Measurements from ENCODE around the gene EXOSC1.
"Not testable (repeated sequence)": the region's sequence is repeated elsewhere in the genome, so short reads cannot be mapped to it uniquely, and the experiment has no call there.

EXOSC1 gene

GRCh38 chr10:97445722-97446639, at the start of gene EXOSC1, which contains the start of gene ZDHHC16:
EXOSC1 (minus strand) TSS chr10:97446006; CDS start chr10:97445985, 21 bp downstream.
ZDHHC16 (plus strand) TSS chr10:97446175; CDS start chr10:97451676, 5,501 bp downstream.
- in situ Hi-C loops (cut with MboI; ENCODE audit: low sequenced_read_pairs), result no loop called here

GRCh38 chr10:97494863-97495506, 49.2 kb upstream of the EXOSC1 start:
- in situ Hi-C loops (cut with MboI; ENCODE audit: low sequenced_read_pairs), result no loop called here

DNA sequence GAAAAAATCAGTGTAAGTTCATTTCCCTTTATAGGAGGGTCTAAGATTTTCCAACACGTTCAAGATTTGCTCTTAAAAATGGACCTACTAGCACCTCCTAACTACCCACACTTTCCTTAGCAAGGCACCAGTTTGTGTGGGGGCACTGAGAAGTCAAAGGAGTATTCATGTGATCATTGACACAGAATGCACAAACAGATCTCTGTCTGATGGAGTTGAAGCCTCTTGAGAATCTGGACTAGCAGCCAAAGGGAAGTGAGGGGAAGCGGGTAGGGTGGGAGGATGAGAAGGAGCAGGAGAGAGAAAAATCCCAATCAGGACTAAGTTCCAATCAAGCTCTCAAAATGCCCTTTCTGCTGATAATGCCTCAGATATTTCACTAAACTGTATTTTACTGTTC, 48.3 kb upstream of the EXOSC1 start:
- in situ Hi-C loops (cut with MboI; ENCODE audit: low sequenced_read_pairs), result no loop called here

DNA sequence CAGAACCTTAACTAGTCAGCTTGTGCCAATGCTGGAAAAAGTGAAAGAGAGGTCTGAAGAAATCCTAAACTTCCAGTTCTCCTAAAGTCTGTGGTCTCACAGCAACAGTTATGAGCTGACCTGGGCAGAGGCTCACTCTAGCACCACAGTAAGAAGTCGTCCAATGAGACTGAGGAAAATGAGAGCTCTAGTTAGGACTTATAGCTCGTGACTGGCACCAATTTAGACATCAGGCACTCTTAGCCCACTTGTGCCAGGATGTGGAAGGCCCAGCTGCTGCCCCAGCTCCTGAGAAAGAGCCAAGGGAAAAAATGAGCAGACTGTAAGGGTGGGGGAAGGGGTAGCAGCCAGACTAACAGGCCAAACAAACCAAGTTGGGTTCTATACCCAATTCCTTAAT, 44.8 kb upstream of the EXOSC1 start:
- in situ Hi-C loops (cut with MboI; ENCODE audit: low sequenced_read_pairs), result no loop called here

DNA sequence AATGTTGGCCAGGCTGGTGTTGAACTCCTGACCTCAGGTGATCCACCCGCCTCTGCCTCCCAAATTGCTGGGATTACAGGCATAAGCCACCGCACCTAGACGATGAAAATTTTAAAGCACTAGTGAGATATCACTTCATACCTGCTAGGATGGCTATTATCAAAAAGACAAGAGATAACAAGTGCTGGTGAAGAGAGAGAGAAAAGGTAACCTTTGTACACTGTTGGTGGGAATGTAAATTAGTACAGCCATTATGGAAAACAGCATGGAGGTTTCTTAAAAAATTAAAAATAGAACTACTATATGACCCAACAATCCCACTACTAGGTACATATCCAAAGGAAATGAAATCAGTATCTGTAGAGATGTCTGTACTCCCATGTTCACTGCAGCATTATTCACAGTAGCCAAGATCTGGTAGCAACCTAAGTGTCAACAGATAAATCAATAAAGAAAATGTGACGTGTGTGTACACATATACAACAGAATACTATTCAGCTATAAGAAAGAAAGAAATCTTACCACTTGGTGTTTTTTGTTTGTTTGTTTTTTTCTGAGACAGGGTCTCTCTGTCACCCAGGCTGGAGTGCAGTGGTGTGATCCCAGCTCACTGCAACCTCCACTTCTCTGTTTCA, 40.0 kb upstream of the EXOSC1 start:
- in situ Hi-C loops (cut with MboI; ENCODE audit: low sequenced_read_pairs), result no loop called here

- in situ Hi-C loops (cut with MboI; ENCODE audit: low sequenced_read_pairs), result no loop called here
These were observed 38.1 kb upstream of the EXOSC1 start for GRCh38 chr10:97483921-97484320.

DNA sequence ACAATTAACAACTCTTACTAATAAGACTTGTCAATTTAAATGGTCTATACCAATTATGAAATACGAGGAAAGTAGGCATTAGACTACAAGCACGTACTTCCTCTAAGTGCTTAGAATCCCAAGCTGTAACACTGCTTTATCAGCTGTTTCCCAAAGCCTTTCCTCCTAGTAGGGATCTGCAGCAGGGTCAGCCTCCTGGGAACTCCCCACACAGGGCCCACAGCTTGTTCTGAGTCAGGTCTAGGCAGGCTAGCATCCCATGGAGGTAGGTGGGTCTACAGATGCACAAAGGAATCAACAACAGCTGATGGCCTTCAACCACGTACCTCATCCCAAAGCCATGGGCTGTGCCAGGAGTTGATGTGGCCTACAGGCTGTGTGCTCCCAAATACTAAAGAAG, 37.7 kb upstream of the EXOSC1 start:
- in situ Hi-C loops (cut with MboI; ENCODE audit: low sequenced_read_pairs), result no loop called here

DNA sequence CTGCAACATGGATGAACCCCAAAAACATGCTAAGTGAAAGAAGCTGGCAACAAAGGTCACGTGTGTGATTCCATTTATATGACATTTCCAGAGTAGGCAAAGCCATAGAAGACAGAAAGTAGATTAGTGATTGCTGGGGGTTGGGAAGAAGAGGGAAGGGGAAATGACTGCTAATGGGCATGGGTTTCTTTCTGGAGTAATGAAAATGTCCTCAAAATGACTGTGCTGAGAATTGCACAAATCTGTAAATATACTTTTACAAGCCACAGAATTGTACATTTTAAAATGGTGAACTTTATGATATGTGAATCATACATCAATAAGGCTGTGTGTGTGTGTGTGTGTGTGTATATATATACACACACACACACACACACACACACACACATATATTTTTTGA, 36.6 kb upstream of the EXOSC1 start:
- in situ Hi-C loops (cut with MboI; ENCODE audit: low sequenced_read_pairs), result no loop called here

GRCh38 chr10:97481071-97481470, 35.3 kb upstream of the EXOSC1 start:
- in situ Hi-C loops (cut with MboI; ENCODE audit: low sequenced_read_pairs), result no loop called here

GRCh38 chr10:97479939-97480338, 34.1 kb upstream of the EXOSC1 start:
- in situ Hi-C loops (cut with MboI; ENCODE audit: low sequenced_read_pairs), result no loop called here

GRCh38 chr10:97479410-97479809, 33.6 kb upstream of the EXOSC1 start:
- in situ Hi-C loops (cut with MboI; ENCODE audit: low sequenced_read_pairs), result not testable (repeated sequence)

- in situ Hi-C loops (cut with MboI; ENCODE audit: low sequenced_read_pairs), result no loop called here
These were observed 30.3 kb upstream of the EXOSC1 start for GRCh38 chr10:97475936-97476594.

DNA sequence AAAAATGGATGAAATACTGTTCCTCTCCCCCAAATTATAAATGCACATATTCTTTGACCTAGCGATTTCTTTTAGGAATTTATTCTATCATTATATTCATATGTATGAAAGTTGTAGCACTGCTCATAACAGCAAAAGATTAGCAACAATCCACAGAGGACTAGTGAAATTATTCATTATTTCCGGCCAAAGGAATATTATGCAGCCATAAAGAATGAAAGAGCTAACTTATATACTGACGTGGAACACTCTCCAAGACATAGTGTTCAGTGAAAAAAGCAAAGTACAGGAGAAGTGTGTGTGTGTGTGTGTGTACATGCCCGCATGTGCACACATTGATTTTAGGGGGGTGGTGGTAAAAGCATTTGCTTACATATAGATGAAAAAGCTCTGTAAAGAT, 29.1 kb upstream of the EXOSC1 start:
- in situ Hi-C loops (cut with MboI; ENCODE audit: low sequenced_read_pairs), result no loop called here

- in situ Hi-C loops (cut with MboI; ENCODE audit: low sequenced_read_pairs), result not testable (repeated sequence)
These were observed 23.0 kb upstream of the EXOSC1 start for GRCh38 chr10:97468781-97469180.

GRCh38 chr10:97468162-97468561, 22.4 kb upstream of the EXOSC1 start:
- in situ Hi-C loops (cut with MboI; ENCODE audit: low sequenced_read_pairs), result no loop called here

- in situ Hi-C loops (cut with MboI; ENCODE audit: low sequenced_read_pairs), result no loop called here
These were observed 20.9 kb upstream of the EXOSC1 start for GRCh38 chr10:97466755-97467154.

- in situ Hi-C loops (cut with MboI; ENCODE audit: low sequenced_read_pairs), result no loop called here
These were observed 20.2 kb upstream of the EXOSC1 start for GRCh38 chr10:97465982-97466381.

DNA sequence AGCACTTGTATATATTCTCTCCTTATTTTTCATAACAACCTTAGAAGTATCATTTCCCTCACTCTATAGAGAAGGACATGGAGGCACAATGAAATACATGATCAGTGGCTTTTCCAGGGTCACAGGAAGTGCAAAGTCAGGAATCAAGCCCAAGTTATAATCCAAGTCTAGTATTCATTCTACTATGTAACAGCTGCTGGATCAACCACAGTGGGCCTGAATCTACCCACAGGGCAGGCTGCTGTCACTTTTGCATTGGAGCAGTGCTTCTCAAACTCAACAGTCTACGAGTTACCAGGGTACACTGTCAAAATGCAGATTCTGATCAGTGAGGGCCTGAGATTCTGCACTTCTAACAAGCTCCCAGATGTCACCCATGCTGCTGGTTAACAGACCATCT, 18.4 kb upstream of the EXOSC1 start:
- in situ Hi-C loops (cut with MboI; ENCODE audit: low sequenced_read_pairs), result no loop called here

GRCh38 chr10:97463363-97464132, 17.7 kb upstream of the EXOSC1 start:
- in situ Hi-C loops (cut with MboI; ENCODE audit: low sequenced_read_pairs), result no loop called here

DNA sequence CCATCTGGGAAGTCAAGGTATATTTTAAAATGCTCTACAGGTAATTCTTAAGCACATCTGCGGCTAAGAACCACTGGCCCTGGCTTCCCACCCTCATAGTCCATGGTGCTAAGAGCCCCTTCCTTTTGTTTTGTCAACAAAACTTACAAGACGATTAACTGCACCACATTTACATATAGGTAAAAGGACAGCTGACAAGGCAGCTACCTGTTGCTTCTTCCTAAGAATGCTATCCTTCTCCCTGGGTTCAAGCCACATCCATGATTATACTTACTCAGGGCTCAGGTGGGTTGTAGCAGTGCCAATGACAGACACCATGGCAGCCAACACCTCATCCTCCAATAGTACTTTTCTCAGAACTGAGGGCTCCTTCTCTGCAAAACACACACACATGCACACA, 16.5 kb upstream of the EXOSC1 start:
- in situ Hi-C loops (cut with MboI; ENCODE audit: low sequenced_read_pairs), result no loop called here

All from HL-60/S4 (cell line).